GM12878 (cell line): ENCODE data around the gene ATP2B1. TPM values are rescaled to one million over a fixed set of nuclear protein-coding genes. Genes with fewer than 3 reads are reported as not detected.

ENCODE experiments used
- ATAC-seq: fragments of 200-7000 bp; cut with Tn5 transposase; 3 replicates; pipeline ENCODE4 v1.9.1; 2020; ENCODE audit warnings: mild to moderate bottlenecking, moderate library complexity
- BruUV-seq: library from RNA; stranded (reverse); fragments of 400-500 nt; replicated peaks from 2 replicates; lab custom pipeline; 2021; lab: Mats Ljungman, UMichigan
- CTCF ChIA-PET: fragments of 300-600 bp; sonication (Branson Sonifier 250); formaldehyde crosslinking; extraction: SDS; loops from one replicate; lab custom pipeline; 2021; ENCODE audit warnings: inconsistent platforms; lab: Yijun Ruan, JAX
- POLR2A ChIA-PET: fragments of 350-600 bp; formaldehyde crosslinking; extraction: SDS; loops from one replicate; lab custom pipeline; 2021; ENCODE audit warnings: inconsistent platforms; lab: Charles Lee
- RAD21 ChIA-PET: fragments of 300-600 bp; sonication (Branson Sonifier 250); formaldehyde crosslinking; loops from one replicate; lab custom pipeline; 2023; ENCODE audit warnings: antibody characterized with exemption; ENCODE audit not compliant: unreplicated experiment; lab: Charles Lee
- SMC1A ChIA-PET: fragments of 300-600 bp; sonication (Branson Sonifier 250); formaldehyde crosslinking; loops from one replicate; lab custom pipeline; 2023; ENCODE audit not compliant: unreplicated experiment, uncharacterized antibody; lab: Charles Lee
- DNase-seq: peaks from one replicate; pipeline ENCODE4 v3.0.0-alpha.2; 2011; ENCODE audit warnings: low read depth, low spot score
- FAIRE-seq: peaks from 3 replicates; lab custom pipeline; 2011; peaks lifted over from hg19 to GRCh38; lab: Jason Lieb, UNC
- H2AFZ ChIP-seq: 2 replicates; pipeline ENCODE4 v1.6.0; 2011; ENCODE audit warnings: low read depth, low read length, control low read depth; ENCODE audit not compliant: control insufficient read depth
- H3K27ac ChIP-seq: 2 replicates; pipeline ENCODE4 v1.5.1; 2011; ENCODE audit warnings: control low read depth; ENCODE audit not compliant: control insufficient read depth, insufficient read depth
- H3K27me3 ChIP-seq, 2 experiments: replicated peaks in 1 of 2; 2 replicates each; pipeline versions ENCODE4 v1.6.0 to v1.6.1; 2011; ENCODE audit warnings: low read length in 1 of 2; ENCODE audit not compliant: control insufficient read depth in 2 of 2, insufficient read depth in 2 of 2
- H3K36me3 ChIP-seq, 2 experiments: 2 replicates each; pipeline ENCODE4 v1.5.1; 2011; ENCODE audit warnings: low read length in 1 of 2; ENCODE audit not compliant: control insufficient read depth in 2 of 2, insufficient read depth in 2 of 2
- H3K4me1 ChIP-seq: 2 replicates; pipeline ENCODE4 v1.6.1; 2011; ENCODE audit warnings: mild to moderate bottlenecking, low read length, moderate library complexity, mixed read lengths; ENCODE audit not compliant: control insufficient read depth, insufficient read depth
- H3K4me2 ChIP-seq: 2 replicates; pipeline ENCODE4 v1.6.0; 2011; ENCODE audit warnings: control low read depth; ENCODE audit not compliant: control insufficient read depth, insufficient read depth
- H3K4me3 ChIP-seq: fragments of 200-600 bp; sonication (generic); 2 replicates; pipeline ENCODE4 v1.5.1; 2016
- H3K79me2 ChIP-seq: 2 replicates; pipeline ENCODE4 v1.6.0; 2011; ENCODE audit warnings: low read length; ENCODE audit not compliant: control insufficient read depth, insufficient read depth
- H3K9ac ChIP-seq: 2 replicates; pipeline ENCODE4 v1.8.0; 2011; ENCODE audit warnings: low read length, control low read depth, mixed read lengths; ENCODE audit not compliant: control insufficient read depth, insufficient read depth
- H3K9me3 ChIP-seq: replicated peaks from 3 replicates; pipeline ENCODE4 v1.5.1; 2011; ENCODE audit warnings: mild to moderate bottlenecking, low read length; ENCODE audit not compliant: control insufficient read depth, insufficient read depth
- H4K20me1 ChIP-seq: 2 replicates; pipeline ENCODE4 v1.6.0; 2011; ENCODE audit not compliant: control insufficient read depth, insufficient read depth
- ATF7 ChIP-seq: fragments of 450-650 bp; IDR thresholded peaks from 2 replicates; pipeline ENCODE4 v1.6.1; 2016; ENCODE audit warnings: low read depth, mild to moderate bottlenecking
- E2F4 ChIP-seq: IDR thresholded peaks from 2 replicates; pipeline ENCODE4 v1.6.1; 2012; ENCODE audit warnings: low read depth, low read length, improper control_type of control experiment
- JUND ChIP-seq: IDR thresholded peaks from 2 replicates; pipeline ENCODE4 v1.6.1; 2012; ENCODE audit warnings: low read depth, mild to moderate bottlenecking, low read length, improper control_type of control experiment, moderate library complexity
- NBN ChIP-seq: fragments of 450-650 bp; IDR thresholded peaks from 2 replicates; pipeline ENCODE4 v1.6.1; 2016
- NR2F1 ChIP-seq: fragments of 450-650 bp; conservative IDR thresholded peaks from 2 replicates; pipeline ENCODE4 v1.6.1; 2017; ENCODE audit warnings: mild to moderate bottlenecking
- RUNX3 ChIP-seq: IDR thresholded peaks from 2 replicates; pipeline ENCODE4 v1.6.1; 2012; ENCODE audit warnings: low read length, inconsistent platforms
- WGBS: methylation state at CpG from one replicate; pipeline ENCODE4 v1.1.6; 2016; ENCODE audit warnings: low lambda C conversion rate; ENCODE audit not compliant: insufficient replicate concordance, insufficient coverage; ENCODE audit errors: missing lambda C conversion rate; 5-methylcytosine and 5-hydroxymethylcytosine counted together
- in situ Hi-C: fragments of 300-500 bp; cut with MboI; formaldehyde crosslinking; loops from 9 replicates; pipeline ENCODE4 v1.14.3; 2018; ENCODE audit warnings: mixed read lengths
- intact Hi-C: fragments of 100-400 bp; cut with micrococcal nuclease; formaldehyde crosslinking; loops from one replicate; pipeline ENCODE4 v1.14.2; 2022; ENCODE audit not compliant: unreplicated experiment
- polyA plus RNA-seq, 11 experiments: library from polyadenylated mRNA; depleted of rRNA in 4 of 11; unstranded in 6 of 11; stranded (reverse) in 5 of 11; fragments of >200 nt; fragmentation: Nextera tagmentation in 4 of 11; fragmentation: Illumina TruSeq in 1 of 11; extraction: Ambion mirVana in 4 of 11; extraction: Trizol in 1 of 11; gene quantifications; 1 replicate in 1 of 11; 2 replicates in 10 of 11; pipeline versions ENCODE4 v1.2.1 to v1.2.3, GENCODE V29; 2011 to 2016; ENCODE audit warnings: inconsistent platforms in 2 of 11, missing spikeins in 2 of 11, low read depth in 1 of 11
- total RNA-seq, 4 experiments: library from RNA; depleted of rRNA in 3 of 4; stranded (reverse); fragments of >200 nt in 3 of 4; fragmentation: Illumina TruSeq in 1 of 4; extraction: Trizol in 1 of 4; gene quantifications; 2 replicates each; pipeline versions ENCODE4 v1.2.1 to v1.2.3, GENCODE V29; 2013 to 2021

ATP2B1 gene
- total and polyA plus RNA-seq, 10 of the 15 experiments (the other 5 are each of a cell fraction or from before 2014, with no cell fraction given): 15.9 to 67.8 (median 48.5) TPM

- no peaks in the 10 kb centered on the region for H3K27me3 ChIP-seq
- H3K36me3 ChIP-seq: no peaks in the 10 kb centered on the region
- in situ Hi-C loops: loop anchor here (5.0 to 10.0 kb wide), 2 partner anchors 563 to 715 kb away; no protein-coding TSS in a partner anchor
- no peak overlapping the region for H3K27ac ChIP-seq
- H3K79me2 ChIP-seq: no peaks in the 10 kb centered on the region
- SMC1A ChIA-PET: interaction anchor here (0.7 to 8.1 kb wide), 10 partner anchors 10 to 566 kb away, joined by 3 to 93 read pairs (median 4); no protein-coding TSS in a partner anchor
- 46% methylated on average over 5 of the region's 5 CpGs for WGBS
- no TSS peak for BruUV-seq
- H3K9ac ChIP-seq: no peak overlapping the region
- peak; percentile 74 for FAIRE-seq
- ATAC-seq: peak; percentile 65
- H3K9me3 ChIP-seq: no peaks in the 10 kb centered on the region
- no peak overlapping the region for H3K4me3 ChIP-seq
- intact Hi-C loops: loop anchor here (5.0 to 10.0 kb wide), 5 partner anchors 168 to 1415 kb away; partner anchors contain the start of genes ATP2B1 and CCER1
- POLR2A ChIA-PET: no interaction called here
- CTCF ChIA-PET: interaction anchor here (0.6 to 2.0 kb wide), 7 partner anchors 12 to 563 kb away, joined by 3 to 6 read pairs (median 5); partner anchors contain the start of gene GALNT4
- H3K4me2 ChIP-seq: no peak overlapping the region
- H4K20me1 ChIP-seq: no peaks in the 10 kb centered on the region
- DNase-seq: no peak
- H3K4me1 ChIP-seq: peaks cover 1% of the 10 kb centered on the region; the same call in 1 of the 2 replicates
- RAD21 ChIA-PET: interaction anchor here (1.1 to 1.7 kb wide), 4 partner anchors 72 to 563 kb away, joined by 3 to 6 read pairs (median 6); no protein-coding TSS in a partner anchor
- H2AFZ ChIP-seq: no peak overlapping the region
- peak; percentile 22; the same call in 1 of the 2 replicates for TF ChIP-seq RUNX3
- TF ChIP-seq JUND: no peak
- TF ChIP-seq NBN: no peak
- TF ChIP-seq NR2F1: peak; percentile 72; the same call in 1 of the 2 replicates
- 0 out of 2 replicates have a peak, but pooled peaks have one; percentile 52 for TF ChIP-seq ATF7
- no peak for TF ChIP-seq E2F4
Observed at GRCh38 chr12:89539426-89540223, 169.0 kb downstream of the ATP2B1 start.
